ENCODE measurements around the gene FARS2.

DNA sequence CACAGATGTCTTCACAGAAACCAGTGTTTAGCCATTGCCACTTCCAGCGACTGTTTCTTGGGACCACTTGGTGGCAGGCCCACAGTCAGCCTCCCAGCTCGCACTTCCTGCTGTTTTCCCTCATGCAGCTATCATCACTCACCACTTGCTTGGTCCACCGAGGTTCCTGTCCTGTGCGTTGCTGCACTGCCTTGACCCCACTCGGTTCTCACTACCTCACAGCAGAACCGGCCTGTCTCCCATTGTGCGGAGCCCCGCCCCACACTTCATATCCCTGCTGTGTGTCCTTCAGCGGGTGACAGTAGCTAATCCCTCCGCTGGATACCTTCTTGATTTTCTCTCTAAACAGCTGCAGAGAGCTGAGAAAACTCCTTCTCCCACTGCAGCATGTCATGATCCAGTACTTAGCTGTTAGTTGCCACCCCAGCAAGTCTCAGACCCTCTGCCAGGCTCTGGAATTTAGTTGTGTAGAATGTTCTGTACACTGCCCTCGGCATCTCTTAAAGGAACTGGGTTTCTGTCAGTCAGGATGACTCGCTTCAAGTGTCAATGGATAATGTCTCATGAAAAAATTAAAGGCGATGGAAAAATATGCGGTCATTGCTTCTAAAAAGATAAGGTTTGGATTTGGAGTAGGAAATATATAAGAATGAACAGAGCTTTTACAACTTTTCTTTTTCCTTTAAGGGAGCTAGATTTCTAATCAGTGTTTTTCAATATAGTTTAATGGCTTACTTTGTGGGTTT lies 208.0 kb downstream of the FARS2 start:
- TF ChIP-seq, protein P1, sequence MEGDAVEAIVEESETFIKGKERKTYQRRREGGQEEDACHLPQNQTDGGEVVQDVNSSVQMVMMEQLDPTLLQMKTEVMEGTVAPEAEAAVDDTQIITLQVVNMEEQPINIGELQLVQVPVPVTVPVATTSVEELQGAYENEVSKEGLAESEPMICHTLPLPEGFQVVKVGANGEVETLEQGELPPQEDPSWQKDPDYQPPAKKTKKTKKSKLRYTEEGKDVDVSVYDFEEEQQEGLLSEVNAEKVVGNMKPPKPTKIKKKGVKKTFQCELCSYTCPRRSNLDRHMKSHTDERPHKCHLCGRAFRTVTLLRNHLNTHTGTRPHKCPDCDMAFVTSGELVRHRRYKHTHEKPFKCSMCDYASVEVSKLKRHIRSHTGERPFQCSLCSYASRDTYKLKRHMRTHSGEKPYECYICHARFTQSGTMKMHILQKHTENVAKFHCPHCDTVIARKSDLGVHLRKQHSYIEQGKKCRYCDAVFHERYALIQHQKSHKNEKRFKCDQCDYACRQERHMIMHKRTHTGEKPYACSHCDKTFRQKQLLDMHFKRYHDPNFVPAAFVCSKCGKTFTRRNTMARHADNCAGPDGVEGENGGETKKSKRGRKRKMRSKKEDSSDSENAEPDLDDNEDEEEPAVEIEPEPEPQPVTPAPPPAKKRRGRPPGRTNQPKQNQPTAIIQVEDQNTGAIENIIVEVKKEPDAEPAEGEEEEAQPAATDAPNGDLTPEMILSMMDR (IDR thresholded peaks at IDR 0.05), result no peak
- TF ChIP-seq POLR2A (IDR thresholded peaks at IDR 0.05), result no peak
- TF ChIP-seq POLR2AphosphoS5 (IDR thresholded peaks at IDR 0.05), result no peak
- TF ChIP-seq EP300 (IDR thresholded peaks at IDR 0.05), result no peak
